ENCODE results near the gene PRR35.

The PRR35 gene

GRCh38 chr16:592518-593306, 32.5 kb downstream of the PRR35 start:
- Histone ChIP-seq H3K36me3 (ENCODE audit: insufficient read depth) (no peaks in the 10 kb centered on the region), H3K27me3 (ENCODE audit: insufficient read depth, low read depth) (no peaks in the 10 kb centered on the region), H3K4me3 (IDR thresholded peaks at IDR 0.05; ENCODE audit: insufficient read depth, low read depth, low read length) (no peak overlapping the region), H4K20me1 (ENCODE audit: insufficient read depth) (no peaks in the 10 kb centered on the region), H2AFZ (ENCODE audit: low read depth) (no peak overlapping the region), H3K4me2 (no peak overlapping the region), H3K4me1 (ENCODE audit: low read depth, poor library complexity, severe bottlenecking) (peaks cover 10% of the 10 kb centered on the region), H3K79me2 (ENCODE audit: insufficient read depth, low read depth) (peaks cover 36% of the 10 kb centered on the region), H3K9ac (no peak overlapping the region), H3K27ac (no peak overlapping the region)
- no peak for TF ChIP-seq CTCF (conservative IDR thresholded peaks at IDR 0.05; ENCODE audit: low read depth, low read length)

- TF ChIP-seq CTCF (conservative IDR thresholded peaks at IDR 0.05; ENCODE audit: low read depth, low read length) = no peak
- Histone ChIP-seq H3K9ac (no peak overlapping the region), H3K36me3 (ENCODE audit: insufficient read depth) (no peaks in the 10 kb centered on the region), H3K27me3 (ENCODE audit: insufficient read depth, low read depth) (no peaks in the 10 kb centered on the region), H3K4me1 (ENCODE audit: low read depth, poor library complexity, severe bottlenecking) (peaks cover 7% of the 10 kb centered on the region), H2AFZ (ENCODE audit: low read depth) (no peak overlapping the region), H4K20me1 (ENCODE audit: insufficient read depth) (no peaks in the 10 kb centered on the region), H3K79me2 (ENCODE audit: insufficient read depth, low read depth) (peaks cover 30% of the 10 kb centered on the region), H3K4me3 (IDR thresholded peaks at IDR 0.05; ENCODE audit: insufficient read depth, low read depth, low read length) (no peak overlapping the region), H3K4me2 (no peak overlapping the region), H3K27ac (no peak overlapping the region)
Measured at GRCh38 chr16:593406-593805, 33.2 kb downstream of the PRR35 start.

- Histone ChIP-seq H2AFZ (ENCODE audit: low read depth) (no peak overlapping the region), H3K27ac (no peak overlapping the region), H3K4me1 (ENCODE audit: low read depth, poor library complexity, severe bottlenecking) (peaks cover 7% of the 10 kb centered on the region), H4K20me1 (ENCODE audit: insufficient read depth) (no peaks in the 10 kb centered on the region), H3K36me3 (ENCODE audit: insufficient read depth) (no peaks in the 10 kb centered on the region), H3K9ac (no peak overlapping the region), H3K79me2 (ENCODE audit: insufficient read depth, low read depth) (peaks cover 30% of the 10 kb centered on the region), H3K4me3 (IDR thresholded peaks at IDR 0.05; ENCODE audit: insufficient read depth, low read depth, low read length) (no peak overlapping the region), H3K27me3 (ENCODE audit: insufficient read depth, low read depth) (no peaks in the 10 kb centered on the region), H3K4me2 (no peak overlapping the region)
- no peak for TF ChIP-seq CTCF (conservative IDR thresholded peaks at IDR 0.05; ENCODE audit: low read depth, low read length)
Measured at GRCh38 chr16:593807-594206, 33.6 kb downstream of the PRR35 start.

- TF ChIP-seq CTCF (conservative IDR thresholded peaks at IDR 0.05; ENCODE audit: low read depth, low read length) = no peak
- H3K4me2 ChIP-seq = no peak overlapping the region
- H4K20me1 ChIP-seq (ENCODE audit: insufficient read depth) = no peaks in the 10 kb centered on the region
- no peak overlapping the region for H3K9ac ChIP-seq
- no peaks in the 10 kb centered on the region for H3K27me3 ChIP-seq (ENCODE audit: insufficient read depth, low read depth)
- no peak overlapping the region for H3K27ac ChIP-seq
- no peaks in the 10 kb centered on the region for H3K36me3 ChIP-seq (ENCODE audit: insufficient read depth)
- peaks cover 30% of the 10 kb centered on the region for H3K79me2 ChIP-seq (ENCODE audit: insufficient read depth, low read depth)
- no peak overlapping the region for H2AFZ ChIP-seq (ENCODE audit: low read depth)
- H3K4me1 ChIP-seq (ENCODE audit: low read depth, poor library complexity, severe bottlenecking) = peaks cover 7% of the 10 kb centered on the region
- no peak overlapping the region for H3K4me3 ChIP-seq (IDR thresholded peaks at IDR 0.05; ENCODE audit: insufficient read depth, low read depth, low read length)
Measured at GRCh38 chr16:595094-595528, 34.9 kb downstream of the PRR35 start.
